GM21825 (cell line): Measurements from ENCODE around the gene PRSS48.
"Not testable (repeated sequence)": the region's sequence is repeated elsewhere in the genome, so short reads cannot be mapped to it uniquely, and the experiment has no call there.

ENCODE experiments used
- ATAC-seq: cut with Tn5 transposase; IDR thresholded peaks from one replicate; pipeline ENCODE4 v1.9.1; 2021; ENCODE audit warnings: mild to moderate bottlenecking, moderate library complexity; ENCODE audit not compliant: unreplicated experiment

Gene PRSS48

GRCh38 chr4:151260526-151260925 is 16.4 kb upstream of the PRSS48 start:
- ATAC-seq = no peak

- ATAC-seq = no peak
Measured at GRCh38 chr4:151263455-151263854, 13.5 kb upstream of the PRSS48 start.

- no peak for ATAC-seq
Measured at GRCh38 chr4:151266497-151266896, 10.5 kb upstream of the PRSS48 start.

- ATAC-seq = no peak
Measured at GRCh38 chr4:151267104-151267503, 9.9 kb upstream of the PRSS48 start.

GRCh38 chr4:151267822-151268535 is 9.0 kb upstream of the PRSS48 start:
- ATAC-seq = no peak

GRCh38 chr4:151268905-151269304 is 8.1 kb upstream of the PRSS48 start:
- ATAC-seq = not testable (repeated sequence)

- no peak for ATAC-seq
Measured at GRCh38 chr4:151284534-151285245, 7.7 kb downstream of the PRSS48 start.

- ATAC-seq = no peak
Measured at GRCh38 chr4:151287409-151287808, 10.4 kb downstream of the PRSS48 start.

GRCh38 chr4:151291485-151291884 is 14.5 kb downstream of the PRSS48 start:
- no peak for ATAC-seq

GRCh38 chr4:151292038-151292437 is 15.1 kb downstream of the PRSS48 start:
- no peak for ATAC-seq

- no peak for ATAC-seq
Measured at GRCh38 chr4:151294833-151295496, 18.0 kb downstream of the PRSS48 start.

GRCh38 chr4:151296227-151296626 is 19.3 kb downstream of the PRSS48 start:
- no peak for ATAC-seq

- ATAC-seq = no peak
Measured at GRCh38 chr4:151297170-151297569, 20.2 kb downstream of the PRSS48 start.

- no peak for ATAC-seq
Measured at GRCh38 chr4:151302432-151302831, 25.5 kb downstream of the PRSS48 start.

- no peak for ATAC-seq
Measured at GRCh38 chr4:151304226-151304625, 27.3 kb downstream of the PRSS48 start.

- ATAC-seq = peak; percentile 76
Measured at GRCh38 chr4:151304755-151305154, 27.8 kb downstream of the PRSS48 start.

- ATAC-seq = no peak
Measured at GRCh38 chr4:151310124-151310728, 33.3 kb downstream of the PRSS48 start.

GRCh38 chr4:151313306-151314009 is 36.5 kb downstream of the PRSS48 start:
- no peak for ATAC-seq

- ATAC-seq = no peak
Measured at GRCh38 chr4:151314010-151314355, 37.0 kb downstream of the PRSS48 start.

GRCh38 chr4:151314479-151314878 is 37.5 kb downstream of the PRSS48 start:
- ATAC-seq = no peak
